SK-N-SH (cell line): ENCODE data around the gene RBBP5. TPM values are rescaled to one million over a fixed set of nuclear protein-coding genes. Genes with fewer than 3 reads are reported as not detected.

ENCODE experiments used
- CTCF ChIA-PET: fragments of 300-600, 350-600 bp; formaldehyde crosslinking; extraction: SDS; loops from one replicate; lab custom pipeline; 2021; lab: Yijun Ruan, JAX
- POLR2A ChIA-PET: fragments of 350-600 bp; sonication (Branson Sonifier 250); formaldehyde crosslinking; extraction: SDS; loops from one replicate; lab custom pipeline; 2020; ENCODE audit warnings: antibody characterized with exemption, inconsistent platforms; lab: Yijun Ruan, JAX
- DNase-seq: peaks from one replicate; pipeline ENCODE4 v3.0.0; 2012
- H2AFZ ChIP-seq: fragments of 200-600 bp; sonication (generic); 2 replicates; pipeline ENCODE4 v1.8.1; 2016; ENCODE audit warnings: antibody characterized with exemption, mild to moderate bottlenecking, low read depth
- H3F3A ChIP-seq: fragments of 200-600 bp; sonication (generic); replicated peaks from 2 replicates; pipeline ENCODE3; 2016; ENCODE audit warnings: antibody characterized with exemption, mild to moderate bottlenecking; ENCODE audit not compliant: insufficient read depth
- H3K27ac ChIP-seq, 2 experiments: fragments of 200-500 bp in 1 of 2; fragments of 200-600 bp in 1 of 2; sonication (Bioruptor generic) in 1 of 2; sonication (generic), shearing (Covaris generic) in 1 of 2; 2 replicates each; pipeline versions ENCODE4 v1.5.1 to v1.6.1; 2014 to 2016; ENCODE audit warnings: low read depth in 2 of 2, inconsistent platforms in 1 of 2, low read length in 1 of 2, mild to moderate bottlenecking in 1 of 2, mixed read lengths in 1 of 2
- H3K27me3 ChIP-seq: fragments of 200-600 bp; sonication (generic), shearing (Covaris generic); 2 replicates; pipeline ENCODE4 v1.6.1; 2016; ENCODE audit warnings: mixed run types; ENCODE audit not compliant: insufficient read depth
- H3K36me3 ChIP-seq, 2 experiments: fragments of 200-500 bp in 1 of 2; fragments of 200-600 bp in 1 of 2; sonication (Bioruptor generic) in 1 of 2; sonication (generic) in 1 of 2; replicated peaks in 1 of 2; 2 replicates each; pipeline versions ENCODE3 to v1.5.1; 2014 to 2016; ENCODE audit warnings: low read length in 1 of 2, mild to moderate bottlenecking in 1 of 2; ENCODE audit not compliant: insufficient read depth in 2 of 2, control insufficient read depth in 1 of 2
- H3K4me1 ChIP-seq, 2 experiments: fragments of 200-500 bp in 1 of 2; fragments of 200-600 bp in 1 of 2; sonication (Bioruptor generic) in 1 of 2; sonication (generic), shearing (Covaris generic) in 1 of 2; 2 replicates each; pipeline versions ENCODE4 v1.5.1 to v1.6.1; 2014 to 2016; ENCODE audit warnings: low read depth in 1 of 2, low read length in 1 of 2, mixed run types in 1 of 2; ENCODE audit not compliant: insufficient read depth in 2 of 2, control insufficient read depth in 1 of 2
- H3K4me2 ChIP-seq: fragments of 200-600 bp; sonication (generic), shearing (Covaris generic); 2 replicates; pipeline ENCODE4 v1.6.1; 2017; ENCODE audit warnings: mixed run types
- H3K4me3 ChIP-seq, 2 experiments: fragments of 200-500 bp in 1 of 2; fragments of 200-600 bp in 1 of 2; sonication (Bioruptor generic) in 1 of 2; sonication (generic), shearing (Covaris generic) in 1 of 2; 2 replicates each; pipeline versions ENCODE4 v1.5.1 to v1.8.1; 2014 to 2016; ENCODE audit warnings: low read depth in 2 of 2, inconsistent platforms in 1 of 2, low read length in 1 of 2, mild to moderate bottlenecking in 1 of 2, mixed read lengths in 1 of 2, moderate library complexity in 1 of 2
- H3K79me2 ChIP-seq: fragments of 200-600 bp; sonication (generic); 2 replicates; pipeline ENCODE4 v1.8.1; 2017; ENCODE audit warnings: mild to moderate bottlenecking; ENCODE audit not compliant: insufficient read depth
- H3K9ac ChIP-seq: fragments of 200-600 bp; sonication (generic); 2 replicates; pipeline ENCODE4 v1.6.1; 2017; ENCODE audit warnings: mixed run types
- H3K9me2 ChIP-seq: fragments of 200-600 bp; sonication (generic); 2 replicates; pipeline ENCODE4 v1.6.1; 2017; ENCODE audit warnings: mixed run types
- H3K9me3 ChIP-seq: fragments of 200-600 bp; sonication (generic); 2 replicates; pipeline ENCODE4 v1.6.1; 2017; ENCODE audit warnings: mixed run types, mild to moderate bottlenecking, moderate library complexity
- H4K20me1 ChIP-seq: fragments of 200-600 bp; sonication (generic); 2 replicates; pipeline ENCODE4 v1.6.1; 2017; ENCODE audit warnings: mild to moderate bottlenecking, mixed run types; ENCODE audit not compliant: insufficient read depth
- CHD2 ChIP-seq: fragments of 150-350 bp; IDR thresholded peaks from 2 replicates; pipeline ENCODE4 v1.6.1; 2018; ENCODE audit warnings: low read length; ENCODE audit not compliant: partially characterized antibody
- ELF1 ChIP-seq: IDR thresholded peaks from 2 replicates; pipeline ENCODE4 v1.4.0; 2012
- EP300 ChIP-seq, 2 experiments: IDR thresholded peaks; 2 replicates each; pipeline versions ENCODE4 v1.4.0 to v1.6.1; 2012; ENCODE audit warnings: borderline replicate concordance in 1 of 2, low read depth in 1 of 2, low read length in 1 of 2
- EZH2phosphoT487 ChIP-seq: fragments of 200-600 bp; sonication (generic); IDR thresholded peaks from 2 replicates; pipeline ENCODE4 v1.6.1; 2017; ENCODE audit warnings: low read depth, mixed run types, mild to moderate bottlenecking, antibody characterized with exemption, moderate library complexity, borderline replicate concordance
- FOSL2 ChIP-seq: IDR thresholded peaks from 2 replicates; pipeline ENCODE4 v1.4.0; 2012; ENCODE audit warnings: low read depth, mild to moderate bottlenecking, moderate library complexity, borderline replicate concordance
- FOXJ3 ChIP-seq: sonication (generic); formaldehyde crosslinking; IDR thresholded peaks from 2 replicates; pipeline ENCODE4 v1.5.1; 2020; ENCODE audit warnings: mild to moderate bottlenecking, missing genetic modification reagents
- FOXM1 ChIP-seq: IDR thresholded peaks from 2 replicates; pipeline ENCODE4 v1.4.0; 2012; ENCODE audit warnings: low read depth, mild to moderate bottlenecking
- GABPA ChIP-seq: IDR thresholded peaks from 2 replicates; pipeline ENCODE4 v1.4.0; 2012; ENCODE audit warnings: low read depth, mild to moderate bottlenecking
- GATA2 ChIP-seq: sonication (generic); formaldehyde crosslinking; IDR thresholded peaks from 2 replicates; pipeline ENCODE4 v1.5.0; 2020; ENCODE audit warnings: mild to moderate bottlenecking, missing genetic modification reagents
- JUND ChIP-seq: IDR thresholded peaks from 2 replicates; pipeline ENCODE4 v1.4.0; 2012
- MAX ChIP-seq: IDR thresholded peaks from 2 replicates; pipeline ENCODE4 v1.4.0; 2012; ENCODE audit warnings: low read depth
- MEF2A ChIP-seq: IDR thresholded peaks from 2 replicates; pipeline ENCODE4 v1.4.0; 2012; ENCODE audit warnings: low read depth, borderline replicate concordance
- MXI1 ChIP-seq: IDR thresholded peaks from 2 replicates; pipeline ENCODE4 v1.6.1; 2012; ENCODE audit warnings: mild to moderate bottlenecking, low read depth, low read length, improper control_type of control experiment
- NFIC ChIP-seq: IDR thresholded peaks from 2 replicates; pipeline ENCODE4 v1.4.0; 2012; ENCODE audit warnings: borderline replicate concordance
- PBX3 ChIP-seq: IDR thresholded peaks from 2 replicates; pipeline ENCODE4; 2012
- RCOR1 ChIP-seq: fragments of 150-350 bp; IDR thresholded peaks from 2 replicates; pipeline ENCODE4 v1.6.1; 2017; ENCODE audit warnings: antibody characterized with exemption, low read length
- RFX5 ChIP-seq: IDR thresholded peaks from 2 replicates; pipeline ENCODE4 v1.6.1; 2012; ENCODE audit warnings: mild to moderate bottlenecking, improper control_type of control experiment, low read length
- RXRA ChIP-seq: IDR thresholded peaks from 2 replicates; pipeline ENCODE4 v1.4.0; 2012; ENCODE audit warnings: low read depth, mild to moderate bottlenecking, borderline replicate concordance
- SIN3A ChIP-seq: IDR thresholded peaks from 2 replicates; pipeline ENCODE4 v1.6.1; 2012; ENCODE audit warnings: low read depth, mild to moderate bottlenecking, low read length, moderate library complexity, borderline replicate concordance
- TAF1 ChIP-seq: IDR thresholded peaks from 2 replicates; pipeline ENCODE4 v1.6.1; 2012; ENCODE audit warnings: low read depth, mild to moderate bottlenecking, low read length, moderate library complexity, borderline replicate concordance
- TCF12 ChIP-seq: IDR thresholded peaks from 2 replicates; pipeline ENCODE4 v1.4.0; 2012
- TEAD4 ChIP-seq: IDR thresholded peaks from 2 replicates; pipeline ENCODE4 v1.4.0; 2012; ENCODE audit warnings: mild to moderate bottlenecking, borderline replicate concordance; ENCODE audit not compliant: insufficient read depth
- USF2 ChIP-seq: fragments of 150-350 bp; IDR thresholded peaks from 2 replicates; pipeline ENCODE4 v1.6.1; 2017; ENCODE audit warnings: antibody characterized with exemption, low read length, low read depth, borderline replicate concordance
- WGBS: methylation state at CpG from one replicate; pipeline ENCODE4 v1.1.6; 2017; ENCODE audit warnings: low lambda C conversion rate; 5-methylcytosine and 5-hydroxymethylcytosine counted together
- polyA plus RNA-seq, 3 experiments: library from polyadenylated mRNA; depleted of rRNA; stranded (reverse); fragments of >200 nt; gene quantifications; 2 replicates each; pipeline ENCODE4 v1.2.3, GENCODE V29; 2012

Gene RBBP5
- polyA plus RNA-seq, 1 of the 3 experiments (the other 2 are of a cell fraction), result 5.7 TPM

GRCh38 chr1:205091043-205091740 lies 30.6 kb downstream of the RBBP5 start:
- 95% methylated on average over 4 of the region's 4 CpGs for WGBS
- no peak overlapping the region for H3K4me2 ChIP-seq
- no peak overlapping the region for H3K4me3 ChIP-seq
- TF ChIP-seq EZH2phosphoT487 (no peak), MEF2A (no peak), RXRA (no peak), SIN3A (no peak), RCOR1 (no peak), MAX (no peak), MXI1 (no peak), CHD2 (no peak), TAF1 (no peak), PBX3 (no peak), TCF12 (no peak), TEAD4 (no peak), NFIC (no peak)
- TF ChIP-seq, all 33 proteins: peak for 0
- Histone ChIP-seq H3K4me1 (peaks cover 0 to 4% of the 10 kb centered on the region in 2 experiments; a peak in 1 of 4 replicates), H3K27me3 (no peaks in the 10 kb centered on the region), H3K79me2 (no peaks in the 10 kb centered on the region), H3K9me2 (no peaks in the 10 kb centered on the region), H3K27ac (0 out of 4 replicates have a peak overlapping the region, but pooled peaks of 1 of the 2 experiments have one; percentile 6), H2AFZ (no peak overlapping the region), H3K9me3 (no peaks in the 10 kb centered on the region), H3K36me3 (peaks cover 37 to 64% of the 10 kb centered on the region in 2 experiments), H3F3A (no peaks in the 10 kb centered on the region), H4K20me1 (no peaks in the 10 kb centered on the region), H3K9ac (no peak overlapping the region)
- POLR2A ChIA-PET, result no interaction called here
- CTCF ChIA-PET, result interaction anchor here (1.1 to 2.3 kb wide), 7 partner anchors 14 to 182 kb away, joined by 3 to 6 read pairs (median 4); no protein-coding TSS in a partner anchor
- DNase-seq, result peak; percentile 49

- no peak for DNase-seq
- CTCF ChIA-PET, result interaction anchor here (1.3 to 9.9 kb wide), 4 partner anchors 19 to 168 kb away, joined by 5 to 74 read pairs (median 9); no protein-coding TSS in a partner anchor
- H3F3A ChIP-seq, result no peaks in the 10 kb centered on the region
- no peaks in the 10 kb centered on the region for H3K9me3 ChIP-seq
- WGBS, result 82% methylated on average over 3 of the region's 3 CpGs
- POLR2A ChIA-PET, result no interaction called here
- TF ChIP-seq GATA2 (CRISPR knock-in tag) (no peak), JUND (no peak), MXI1 (no peak), FOSL2 (no peak), GABPA (no peak), ELF1 (no peak), RFX5 (no peak), EP300 (IDR thresholded peaks at IDR 0.05; ENCODE audit: borderline replicate concordance in 1 of 2, low read depth in 1 of 2, low read length in 1 of 2) (no peak), USF2 (no peak), FOXJ3 (no peak), FOXM1 (no peak)
- H3K27ac ChIP-seq, result peak overlapping the region in 1 of 2 experiments; percentile 6; a peak in 1 of 4 replicates
- no peak overlapping the region for H3K4me3 ChIP-seq
- peaks cover 0 to 4% of the 10 kb centered on the region in 2 experiments; a peak in 1 of 4 replicates for H3K4me1 ChIP-seq
- H2AFZ ChIP-seq, result no peak overlapping the region
- H3K9ac ChIP-seq, result no peak overlapping the region
- H3K9me2 ChIP-seq, result no peaks in the 10 kb centered on the region
- no peak overlapping the region for H3K4me2 ChIP-seq
- no peaks in the 10 kb centered on the region for H4K20me1 ChIP-seq
- H3K36me3 ChIP-seq, result peaks cover 40 to 61% of the 10 kb centered on the region in 2 experiments
- no peaks in the 10 kb centered on the region for H3K79me2 ChIP-seq
- no peaks in the 10 kb centered on the region for H3K27me3 ChIP-seq
These were observed 33.4 kb downstream of the RBBP5 start for GRCh38 chr1:205088341-205088740.
